CD4-positive, alpha-beta memory T cell (primary cell): Measurements from ENCODE around the gene CMIP. TPM values are rescaled to one million over a fixed set of nuclear protein-coding genes. Genes with fewer than 3 reads are reported as not detected.

Experiments used
- CTCF ChIA-PET: fragments of 350-600 bp; sonication (Branson Sonifier 250); formaldehyde crosslinking; loops from one replicate; lab custom pipeline; 2021; ENCODE audit warnings: inconsistent platforms; ENCODE audit not compliant: partially characterized antibody; lab: Charles Lee
- POLR2A ChIA-PET: fragments of 350-600 bp; sonication (Branson Sonifier 250); formaldehyde crosslinking; loops from one replicate; lab custom pipeline; 2021; ENCODE audit not compliant: partially characterized antibody; lab: Charles Lee
- DNase-seq, 5 donors: peaks; one replicate each; pipeline versions ENCODE4 v3.0.0 to v3.0.0-alpha.2; 2020 to 2022; ENCODE audit warnings: mixed read lengths in 1 of 5
- H3K27ac ChIP-seq: one replicate; pipeline ENCODE4 v1.7.0; 2013; ENCODE audit warnings: low read depth, low read length
- H3K27me3 ChIP-seq: 2 replicates; pipeline ENCODE4 v1.7.0; 2013; ENCODE audit warnings: mild to moderate bottlenecking, low read length, moderate library complexity; ENCODE audit not compliant: insufficient read depth
- H3K36me3 ChIP-seq: 2 replicates; pipeline ENCODE4 v1.7.0; 2013; ENCODE audit warnings: mild to moderate bottlenecking, low read length, moderate library complexity; ENCODE audit not compliant: insufficient read depth
- H3K4me1 ChIP-seq: 2 replicates; pipeline ENCODE4 v1.7.0; 2013; ENCODE audit warnings: mild to moderate bottlenecking, low read length, moderate library complexity; ENCODE audit not compliant: insufficient read depth
- H3K4me3 ChIP-seq, 2 donors: one replicate each; pipeline ENCODE4 v1.7.0; 2013; ENCODE audit warnings: low read length in 2 of 2, mild to moderate bottlenecking in 1 of 2
- H3K9me3 ChIP-seq, 2 donors: one replicate each; pipeline ENCODE4 v1.7.0; 2013; ENCODE audit warnings: low read length in 2 of 2, control low read depth in 1 of 2; ENCODE audit not compliant: control insufficient read depth in 1 of 2
- H3K27ac Mint-ChIP-seq, 7 donors: one replicate each; pipeline ENCODE4 v1.8.0; 2020 to 2021; ENCODE audit warnings: mixed read lengths in 7 of 7, mild to moderate bottlenecking in 6 of 7, inconsistent platforms in 3 of 7, moderate library complexity in 3 of 7
- H3K27me3 Mint-ChIP-seq, 2 donors: one replicate each; pipeline ENCODE4 v1.8.0; 2020 to 2021; ENCODE audit warnings: mixed read lengths in 2 of 2
- H3K36me3 Mint-ChIP-seq, 2 donors: one replicate each; pipeline ENCODE4 v1.8.0; 2020 to 2021; ENCODE audit warnings: mixed read lengths in 2 of 2, inconsistent platforms in 1 of 2, mild to moderate bottlenecking in 1 of 2
- H3K4me1 Mint-ChIP-seq, 4 donors: one replicate each; pipeline ENCODE4 v1.8.0; 2020 to 2021; ENCODE audit warnings: mixed read lengths in 4 of 4, mild to moderate bottlenecking in 1 of 4
- H3K4me3 Mint-ChIP-seq, 8 donors: one replicate each; pipeline ENCODE4 v1.8.0; 2020 to 2021; ENCODE audit warnings: mixed read lengths in 8 of 8, mild to moderate bottlenecking in 7 of 8, moderate library complexity in 6 of 8, inconsistent platforms in 3 of 8
- H3K9me3 Mint-ChIP-seq, 8 donors: one replicate each; pipeline ENCODE4 v1.8.0; 2020 to 2021; ENCODE audit warnings: mixed read lengths in 8 of 8, mild to moderate bottlenecking in 5 of 8, inconsistent platforms in 3 of 8, moderate library complexity in 1 of 8
- intact Hi-C: fragments of 100-400 bp; cut with micrococcal nuclease; formaldehyde crosslinking; loops from one replicate; pipeline ENCODE4 v1.15.1; 2023
- polyA plus RNA-seq, 2 donors: library from polyadenylated mRNA; unstranded; fragments of 300-500 nt; fragmentation: Illumina TruSeq; gene quantifications; one replicate each; pipeline ENCODE4 v1.2.3, GENCODE V29; 2021
- total RNA-seq, 2 experiments: library from RNA; stranded (reverse); gene quantifications; one replicate each; pipeline ENCODE4 v1.2.3, GENCODE V29; 2021

The CMIP gene
- total and polyA plus RNA-seq, 4 experiments from 2014 or later: 0.84 to 36.4 (median 33.2) TPM; not detected in 1

- DNase-seq: peak; percentile 23 to 46 (median 39)
- Histone ChIP-seq H3K4me1 (peaks cover 53% of the 10 kb centered on the region), H3K4me3 (no peak overlapping the region), H3K36me3 (no peaks in the 10 kb centered on the region), H3K27ac (no peak overlapping the region), H3K9me3 (no peaks in the 10 kb centered on the region), H3K27me3 (no peaks in the 10 kb centered on the region)
- peak overlapping the region; percentile 15 to 96 (median 90) for H3K27ac Mint-ChIP-seq
- H3K36me3 Mint-ChIP-seq: peaks cover 1 to 13% of the 10 kb centered on the region in 2 donors
- CTCF ChIA-PET: interaction anchor here (1.6 to 2.4 kb wide), 3 partner anchors 22 to 198 kb away, joined by 4 to 6 read pairs (median 5); no protein-coding TSS in a partner anchor
- no peaks in the 10 kb centered on the region for H3K9me3 Mint-ChIP-seq
- intact Hi-C loops: no loop called here
- peak overlapping the region in 7 of 8 donors; percentile 18 to 68 (median 48) for H3K4me3 Mint-ChIP-seq
- H3K27me3 Mint-ChIP-seq: no peaks in the 10 kb centered on the region
- H3K4me1 Mint-ChIP-seq: peaks cover 24 to 65% (median 40%) of the 10 kb centered on the region in 4 donors
- POLR2A ChIA-PET: interaction anchor here (0.8 to 1.4 kb wide), 2 partner anchors 37 to 57 kb away, joined by 3 to 6 read pairs; no protein-coding TSS in a partner anchor
These were observed 82.3 kb downstream of the CMIP start for GRCh38 chr16:81526935-81527334.

GRCh38 chr16:81527477-81528178 is 83.0 kb downstream of the CMIP start:
- no peaks in the 10 kb centered on the region for H3K27me3 Mint-ChIP-seq
- H3K27ac Mint-ChIP-seq: peak overlapping the region; percentile 63 to 96 (median 90)
- H3K27me3 ChIP-seq: no peaks in the 10 kb centered on the region
- ChIA-PET CTCF (interaction anchor here (1.9 to 2.4 kb wide), 2 partner anchors 22 to 123 kb away, joined by 4 to 6 read pairs; no protein-coding TSS in a partner anchor), POLR2A (interaction anchor here (0.8 to 1.4 kb wide), 3 partner anchors 38 to 81 kb away, joined by 3 to 6 read pairs (median 3); no protein-coding TSS in a partner anchor)
- H3K36me3 ChIP-seq: no peaks in the 10 kb centered on the region
- H3K4me1 Mint-ChIP-seq: peaks cover 19 to 58% (median 34%) of the 10 kb centered on the region in 4 donors
- H3K27ac ChIP-seq: no peak overlapping the region
- H3K4me3 ChIP-seq: no peak overlapping the region
- peaks cover 46% of the 10 kb centered on the region for H3K4me1 ChIP-seq
- intact Hi-C loops: no loop called here
- no peak for DNase-seq
- no peaks in the 10 kb centered on the region for H3K9me3 ChIP-seq
- peak overlapping the region in 2 of 8 donors; percentile 59 to 68 for H3K4me3 Mint-ChIP-seq
- peaks cover 1 to 16% of the 10 kb centered on the region in 2 donors for H3K36me3 Mint-ChIP-seq
- H3K9me3 Mint-ChIP-seq: no peaks in the 10 kb centered on the region

- CTCF ChIA-PET: interaction anchor here (1.9 kb wide), 1 partner anchor 23 kb away, joined by 4 read pairs; no protein-coding TSS in a partner anchor
- peaks cover 19 to 52% (median 32%) of the 10 kb centered on the region in 4 donors for H3K4me1 Mint-ChIP-seq
- H3K4me1 ChIP-seq: peaks cover 40% of the 10 kb centered on the region
These were observed 83.6 kb downstream of the CMIP start for GRCh38 chr16:81528256-81528655.

GRCh38 chr16:81530296-81530721 is 85.7 kb downstream of the CMIP start:
- no peak overlapping the region for H3K4me3 ChIP-seq
- H3K27ac Mint-ChIP-seq: peak overlapping the region in 1 of 7 donors; percentile 36
- peaks cover 15 to 36% (median 25%) of the 10 kb centered on the region in 4 donors for H3K4me1 Mint-ChIP-seq
- no peak for DNase-seq
- H3K4me3 Mint-ChIP-seq: no peak overlapping the region
- H3K36me3 Mint-ChIP-seq: peaks cover 1 to 21% of the 10 kb centered on the region in 2 donors
- H3K4me1 ChIP-seq: peaks cover 26% of the 10 kb centered on the region
- H3K36me3 ChIP-seq: no peaks in the 10 kb centered on the region
- ChIA-PET POLR2A (no interaction called here), CTCF (no interaction called here)
- H3K9me3 ChIP-seq: no peaks in the 10 kb centered on the region
- no peaks in the 10 kb centered on the region for H3K27me3 ChIP-seq
- no peaks in the 10 kb centered on the region for H3K27me3 Mint-ChIP-seq
- intact Hi-C loops: no loop called here
- H3K27ac ChIP-seq: no peak overlapping the region
- no peaks in the 10 kb centered on the region for H3K9me3 Mint-ChIP-seq

More at GRCh38 chr16:81528256-81528655, 83.6 kb downstream of the CMIP start:
- Histone ChIP-seq H3K27me3 (no peaks in the 10 kb centered on the region), H3K27ac (no peak overlapping the region), H3K9me3 (no peaks in the 10 kb centered on the region), H3K36me3 (no peaks in the 10 kb centered on the region), H3K4me3 (no peak overlapping the region)
- Mint-ChIP-seq H3K27me3 (no peaks in the 10 kb centered on the region), H3K9me3 (no peaks in the 10 kb centered on the region), H3K4me3 (no peak overlapping the region), H3K36me3 (peaks cover 1 to 21% of the 10 kb centered on the region in 2 donors), H3K27ac (peak overlapping the region in 2 of 7 donors; percentile 53 to 68)
- DNase-seq: no peak
- intact Hi-C loops: no loop called here
- POLR2A ChIA-PET: interaction anchor here (1.0 kb wide), 1 partner anchor 82 kb away, joined by 3 read pairs; no protein-coding TSS in a partner anchor

GRCh38 chr16:81530814-81531213 is 86.2 kb downstream of the CMIP start:
- H3K27me3 Mint-ChIP-seq: no peaks in the 10 kb centered on the region
- intact Hi-C loops: no loop called here
- H3K4me3 ChIP-seq: no peak overlapping the region
- no peak for DNase-seq
- no peak overlapping the region for H3K27ac Mint-ChIP-seq
- no peak overlapping the region for H3K27ac ChIP-seq
- H3K9me3 ChIP-seq: no peaks in the 10 kb centered on the region
- no peaks in the 10 kb centered on the region for H3K27me3 ChIP-seq
- no peaks in the 10 kb centered on the region for H3K9me3 Mint-ChIP-seq
- H3K4me1 Mint-ChIP-seq: peaks cover 15 to 33% (median 22%) of the 10 kb centered on the region in 4 donors
- H3K4me3 Mint-ChIP-seq: no peak overlapping the region
- H3K36me3 Mint-ChIP-seq: peaks cover 0 to 21% of the 10 kb centered on the region in 2 donors
- no peaks in the 10 kb centered on the region for H3K36me3 ChIP-seq
- CTCF ChIA-PET: no interaction called here
- peaks cover 26% of the 10 kb centered on the region for H3K4me1 ChIP-seq
- POLR2A ChIA-PET: no interaction called here

- H3K36me3 ChIP-seq: no peaks in the 10 kb centered on the region
- H3K27me3 ChIP-seq: no peaks in the 10 kb centered on the region
- ChIA-PET CTCF (no interaction called here), POLR2A (no interaction called here)
- DNase-seq: no peak
- Mint-ChIP-seq H3K4me3 (no peak overlapping the region), H3K36me3 (peaks cover 0 to 21% of the 10 kb centered on the region in 2 donors), H3K9me3 (no peaks in the 10 kb centered on the region), H3K27ac (peak overlapping the region in 1 of 7 donors; percentile 42), H3K27me3 (no peaks in the 10 kb centered on the region), H3K4me1 (peaks cover 15 to 30% (median 19%) of the 10 kb centered on the region in 4 donors)
- H3K27ac ChIP-seq: no peak overlapping the region
- intact Hi-C loops: no loop called here
- H3K4me3 ChIP-seq: no peak overlapping the region
- peaks cover 22% of the 10 kb centered on the region for H3K4me1 ChIP-seq
- H3K9me3 ChIP-seq: no peaks in the 10 kb centered on the region
These were observed 86.8 kb downstream of the CMIP start for GRCh38 chr16:81531419-81531821.

GRCh38 chr16:81532491-81533174 is 88.0 kb downstream of the CMIP start:
- no peaks in the 10 kb centered on the region for H3K27me3 ChIP-seq
- no peaks in the 10 kb centered on the region for H3K27me3 Mint-ChIP-seq
- ChIA-PET CTCF (no interaction called here), POLR2A (no interaction called here)
- H3K4me3 ChIP-seq: no peak overlapping the region
- H3K27ac Mint-ChIP-seq: peak overlapping the region in 2 of 7 donors; percentile 31 to 57
- H3K9me3 ChIP-seq: no peaks in the 10 kb centered on the region
- H3K4me1 Mint-ChIP-seq: peaks cover 6 to 19% (median 9%) of the 10 kb centered on the region in 4 donors
- H3K36me3 ChIP-seq: no peaks in the 10 kb centered on the region
- no peak for DNase-seq
- peaks cover 0 to 21% of the 10 kb centered on the region in 2 donors for H3K36me3 Mint-ChIP-seq
- H3K9me3 Mint-ChIP-seq: no peaks in the 10 kb centered on the region
- peaks cover 10% of the 10 kb centered on the region for H3K4me1 ChIP-seq
- intact Hi-C loops: no loop called here
- no peak overlapping the region for H3K27ac ChIP-seq
- no peak overlapping the region for H3K4me3 Mint-ChIP-seq
